Colonic mucosa (tissue), 4 donors: ENCODE measurements around the gene BCAN. TPM values are rescaled to one million over a fixed set of nuclear protein-coding genes. Genes with fewer than 3 reads are reported as not detected.
"Not testable (repeated sequence)": the region's sequence is repeated elsewhere in the genome, so short reads cannot be mapped to it uniquely, and the experiment has no call there.

Experiments used
- DNase-seq: peaks from one replicate; pipeline ENCODE4 v3.0.0-alpha.2; 2020
- H3K27ac ChIP-seq: fragments of 200-600 bp; one replicate; pipeline ENCODE4 v1.8.0; 2021
- H3K27me3 ChIP-seq: fragments of 200-600 bp; one replicate; pipeline ENCODE4 v1.8.0; 2021
- H3K36me3 ChIP-seq: fragments of 200-600 bp; one replicate; pipeline ENCODE4 v1.8.0; 2021
- H3K4me1 ChIP-seq: fragments of 200-600 bp; one replicate; pipeline ENCODE4 v1.8.0; 2021; ENCODE audit warnings: mild to moderate bottlenecking
- H3K4me3 ChIP-seq: fragments of 200-600 bp; one replicate; pipeline ENCODE4 v1.8.0; 2021
- H3K9ac ChIP-seq, 2 donors: one replicate each; pipeline ENCODE4 v1.7.0; 2013; ENCODE audit warnings: control low read depth in 2 of 2, low read depth in 2 of 2, low read length in 2 of 2
- H3K9me3 ChIP-seq: fragments of 200-600 bp; one replicate; pipeline ENCODE4 v1.8.0; 2021
- intact Hi-C: fragments of 100-400 bp; cut with DNase I; formaldehyde crosslinking; loops from one replicate; pipeline ENCODE4 v1.14.1; 2022
- total RNA-seq, 2 donors: library from RNA; stranded (reverse); fragmentation: NEBNext Ultra II Directional in 1 of 2; extraction: Animal tissue kit (Norgen Biotek cat#: 25700) in 1 of 2; gene quantifications; one replicate each; pipeline ENCODE4 v1.2.1, GENCODE V29; 2021
- TF ChIP-seq, protein P1 (sequence below): fragments of 200-600 bp; IDR thresholded peaks from one replicate; pipeline ENCODE4 v1.8.0; 2022; ENCODE audit warnings: antibody characterized with exemption, mild to moderate bottlenecking
- donor health status: healthy.
- donor health status: DM: no; HTN: no; CAD: no.
- donor health status: DM: no; HTN: no; CAD: no.

The BCAN gene
- total RNA-seq, 2 donors from 2014 or later, result 0.37 TPM; not detected in 1

DNA sequence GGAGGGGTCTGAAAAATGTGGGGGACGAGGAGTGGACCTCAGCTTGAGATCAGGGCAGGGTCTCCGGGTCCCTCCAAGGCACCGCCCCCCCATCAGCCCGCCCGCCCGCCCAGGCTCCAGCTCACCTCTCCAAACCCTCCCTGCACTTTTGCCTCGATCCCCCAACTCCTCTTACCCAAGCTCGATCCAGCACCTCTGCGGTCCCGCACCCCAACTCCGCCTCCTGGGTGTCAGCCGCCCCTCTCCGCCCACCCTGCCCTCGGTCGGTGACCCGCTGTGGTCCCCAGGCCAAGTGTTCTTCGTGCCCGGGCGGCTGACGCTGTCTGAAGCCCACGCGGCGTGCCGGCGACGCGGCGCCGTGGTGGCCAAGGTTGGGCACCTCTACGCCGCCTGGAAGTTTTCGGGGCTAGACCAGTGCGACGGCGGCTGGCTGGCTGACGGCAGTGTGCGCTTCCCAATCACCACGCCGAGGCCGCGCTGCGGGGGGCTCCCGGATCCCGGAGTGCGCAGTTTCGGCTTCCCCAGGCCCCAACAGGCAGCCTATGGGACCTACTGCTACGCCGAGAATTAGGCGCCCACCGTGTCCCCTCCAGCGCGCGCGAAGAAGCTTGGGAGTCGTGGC, 17.0 kb upstream of the BCAN start:
- DNase-seq, result no peak
- TF ChIP-seq, protein P1, sequence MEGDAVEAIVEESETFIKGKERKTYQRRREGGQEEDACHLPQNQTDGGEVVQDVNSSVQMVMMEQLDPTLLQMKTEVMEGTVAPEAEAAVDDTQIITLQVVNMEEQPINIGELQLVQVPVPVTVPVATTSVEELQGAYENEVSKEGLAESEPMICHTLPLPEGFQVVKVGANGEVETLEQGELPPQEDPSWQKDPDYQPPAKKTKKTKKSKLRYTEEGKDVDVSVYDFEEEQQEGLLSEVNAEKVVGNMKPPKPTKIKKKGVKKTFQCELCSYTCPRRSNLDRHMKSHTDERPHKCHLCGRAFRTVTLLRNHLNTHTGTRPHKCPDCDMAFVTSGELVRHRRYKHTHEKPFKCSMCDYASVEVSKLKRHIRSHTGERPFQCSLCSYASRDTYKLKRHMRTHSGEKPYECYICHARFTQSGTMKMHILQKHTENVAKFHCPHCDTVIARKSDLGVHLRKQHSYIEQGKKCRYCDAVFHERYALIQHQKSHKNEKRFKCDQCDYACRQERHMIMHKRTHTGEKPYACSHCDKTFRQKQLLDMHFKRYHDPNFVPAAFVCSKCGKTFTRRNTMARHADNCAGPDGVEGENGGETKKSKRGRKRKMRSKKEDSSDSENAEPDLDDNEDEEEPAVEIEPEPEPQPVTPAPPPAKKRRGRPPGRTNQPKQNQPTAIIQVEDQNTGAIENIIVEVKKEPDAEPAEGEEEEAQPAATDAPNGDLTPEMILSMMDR, result no peak
- intact Hi-C loops, result loop anchor here (10.0 kb wide), 1 partner anchor 240 kb away; the partner anchor contains the start of gene NTRK1
- no peak overlapping the region for H3K27ac ChIP-seq
- H3K9me3 ChIP-seq, result no peaks in the 10 kb centered on the region
- peaks cover 21% of the 10 kb centered on the region for H3K4me1 ChIP-seq
- H3K9ac ChIP-seq, result peak overlapping the region in 1 of 2 donors; percentile 7
- peak overlapping the region; percentile 23 for H3K4me3 ChIP-seq
- no peaks in the 10 kb centered on the region for H3K36me3 ChIP-seq
- peaks cover 42% of the 10 kb centered on the region for H3K27me3 ChIP-seq

GRCh38 chr1:156625436-156626078, 16.4 kb upstream of the BCAN start:
- H3K36me3 ChIP-seq, result no peaks in the 10 kb centered on the region
- no peaks in the 10 kb centered on the region for H3K9me3 ChIP-seq
- intact Hi-C loops, result loop anchor here (10.0 kb wide), 1 partner anchor 239 kb away; the partner anchor contains the start of gene NTRK1
- H3K4me1 ChIP-seq, result peaks cover 21% of the 10 kb centered on the region
- peaks cover 38% of the 10 kb centered on the region for H3K27me3 ChIP-seq
- no peak overlapping the region for H3K9ac ChIP-seq
- peak; percentile 64 for DNase-seq
- TF ChIP-seq, protein P1, result peak; percentile 65
- H3K4me3 ChIP-seq, result peak overlapping the region; percentile 23
- H3K27ac ChIP-seq, result no peak overlapping the region

DNA sequence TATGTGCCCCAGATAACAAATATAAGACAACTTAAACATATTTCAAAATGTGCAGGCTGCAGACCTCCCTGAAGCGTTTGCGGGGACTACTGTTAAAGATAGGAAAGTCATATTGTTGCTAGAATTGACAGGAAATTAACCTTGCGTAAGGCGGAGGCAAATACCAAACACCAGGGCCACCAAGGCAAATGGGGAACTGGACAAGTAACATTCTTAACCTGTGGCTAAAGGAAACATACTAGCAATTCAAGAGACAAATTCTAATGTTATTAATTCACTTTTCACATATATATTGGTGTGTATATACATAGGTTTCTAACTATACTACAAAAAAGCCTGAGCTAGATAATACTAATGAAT, 15.9 kb upstream of the BCAN start:
- Histone ChIP-seq H3K4me3 (no peak overlapping the region), H3K36me3 (no peaks in the 10 kb centered on the region), H3K27me3 (peaks cover 35% of the 10 kb centered on the region), H3K27ac (no peak overlapping the region), H3K9me3 (no peaks in the 10 kb centered on the region), H3K9ac (no peak overlapping the region), H3K4me1 (peaks cover 21% of the 10 kb centered on the region)
- TF ChIP-seq, protein P1, result no peak
- intact Hi-C loops, result loop anchor here (10.0 kb wide), 1 partner anchor 239 kb away; the partner anchor contains the start of gene NTRK1
- no peak for DNase-seq

- peak; percentile 41 for DNase-seq
- TF ChIP-seq, protein P1, result peak; percentile 48
- no peak overlapping the region for H3K9ac ChIP-seq
- H3K36me3 ChIP-seq, result no peaks in the 10 kb centered on the region
- no peak overlapping the region for H3K4me3 ChIP-seq
- H3K27ac ChIP-seq, result no peak overlapping the region
- H3K4me1 ChIP-seq, result peaks cover 21% of the 10 kb centered on the region
- no peaks in the 10 kb centered on the region for H3K9me3 ChIP-seq
- intact Hi-C loops, result loop anchor here (10.0 kb wide), 1 partner anchor 237 kb away; the partner anchor contains the start of gene NTRK1
- H3K27me3 ChIP-seq, result peaks cover 35% of the 10 kb centered on the region
Observed at GRCh38 chr1:156627313-156627880, 14.5 kb upstream of the BCAN start.

GRCh38 chr1:156629823-156630449, 12.0 kb upstream of the BCAN start:
- no peak overlapping the region for H3K27ac ChIP-seq
- H3K9me3 ChIP-seq, result no peaks in the 10 kb centered on the region
- peaks cover 16% of the 10 kb centered on the region for H3K27me3 ChIP-seq
- no peak for DNase-seq
- H3K36me3 ChIP-seq, result no peaks in the 10 kb centered on the region
- H3K9ac ChIP-seq, result no peak overlapping the region
- H3K4me1 ChIP-seq, result peaks cover 11% of the 10 kb centered on the region
- TF ChIP-seq, protein P1, result no peak
- H3K4me3 ChIP-seq, result no peak overlapping the region
- intact Hi-C loops, result loop anchor here (2.0 to 10.0 kb wide), 2 partner anchors 29 to 235 kb away; partner anchors contain the start of gene NTRK1

GRCh38 chr1:156631152-156631551, 10.8 kb upstream of the BCAN start:
- intact Hi-C loops, H3K9me3 ChIP-seq, H3K27ac ChIP-seq, H3K4me3 ChIP-seq, H3K27me3 ChIP-seq, H3K9ac ChIP-seq, H3K36me3 ChIP-seq, DNase-seq, H3K4me1 ChIP-seq: not testable (repeated sequence)
